ENCODE results near the gene AK6.
"Not testable (repeated sequence)": the region's sequence is repeated elsewhere in the genome, so short reads cannot be mapped to it uniquely, and the experiment has no call there.

The AK6 gene

DNA sequence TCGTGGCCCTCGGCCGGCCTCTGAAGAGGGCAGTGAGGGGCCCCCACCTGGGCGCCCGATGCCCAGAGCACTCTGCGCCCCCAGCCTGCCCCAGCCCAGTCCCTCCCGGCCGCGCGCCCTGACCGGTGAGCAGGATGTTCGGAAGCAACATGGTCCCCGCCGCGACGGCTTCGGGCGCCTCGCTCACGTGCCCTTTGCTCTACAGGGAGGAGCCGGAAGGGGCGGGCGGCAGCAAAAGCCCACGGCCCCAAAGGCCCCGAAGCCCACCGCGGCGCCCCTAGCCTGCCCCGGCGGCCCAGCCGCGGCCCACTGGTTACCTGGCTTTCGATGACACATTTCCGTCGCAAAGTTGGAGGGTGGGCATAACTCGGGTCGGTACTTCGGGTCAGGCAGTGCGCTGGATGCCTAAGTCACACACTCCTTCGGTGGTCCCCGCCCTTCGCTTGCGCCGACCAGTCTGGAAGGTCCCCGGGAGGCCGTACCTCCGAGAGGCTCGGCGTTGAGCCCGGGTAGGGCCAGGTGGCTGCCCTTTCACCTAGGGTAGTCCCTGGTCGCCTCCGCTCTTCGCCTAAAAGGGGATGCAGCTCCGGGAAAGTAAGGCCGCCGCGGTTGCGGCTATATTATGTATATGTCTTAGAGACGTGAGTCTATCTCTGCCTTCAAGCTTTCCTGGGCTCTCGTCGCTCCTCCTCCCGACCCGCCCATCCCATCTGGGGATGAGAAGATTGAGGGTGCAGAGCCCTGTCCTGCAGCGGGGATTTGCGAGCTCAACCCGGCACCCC lies at the start of gene AK6, which contains the start of the genes RAD17 and TAF9:
TSS of gene AK6 (minus strand) at position 181 of the 782 bp plus-strand sequence. CDS start at position 151, 30 bp downstream.
TSS of gene RAD17 (plus strand) at position 479 of the 782 bp plus-strand sequence. CDS start 2,391 bp downstream, outside the sequence.
TSS of gene TAF9 (minus strand) at position 181 of the 782 bp plus-strand sequence. CDS start 3,783 bp downstream, outside the sequence.
- peak; percentile 91 for DNase-seq

DNA sequence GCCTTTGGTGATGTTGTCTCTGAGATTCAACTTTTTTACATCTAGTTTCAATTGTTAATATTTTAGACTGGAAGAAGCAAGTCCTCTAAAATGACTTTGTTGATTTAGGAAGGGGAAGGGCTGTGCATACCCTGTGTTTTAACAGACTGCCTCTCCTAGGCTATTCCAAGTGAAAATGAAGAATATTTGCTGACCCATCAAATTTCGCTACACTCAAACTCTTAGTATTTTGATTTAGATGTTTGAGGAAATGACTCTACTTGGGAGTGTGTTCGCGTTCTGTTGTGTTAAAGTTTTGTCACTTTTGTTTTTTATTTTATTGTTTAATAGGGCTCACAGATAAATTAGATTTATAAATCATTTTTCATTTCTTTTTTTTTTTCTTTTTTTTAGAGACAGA lies 49.2 kb upstream of the AK6 start:
- DNase-seq = no peak

- DNase-seq = no peak
Measured at GRCh38 chr5:69416699-69417098, 47.4 kb upstream of the AK6 start.

DNA sequence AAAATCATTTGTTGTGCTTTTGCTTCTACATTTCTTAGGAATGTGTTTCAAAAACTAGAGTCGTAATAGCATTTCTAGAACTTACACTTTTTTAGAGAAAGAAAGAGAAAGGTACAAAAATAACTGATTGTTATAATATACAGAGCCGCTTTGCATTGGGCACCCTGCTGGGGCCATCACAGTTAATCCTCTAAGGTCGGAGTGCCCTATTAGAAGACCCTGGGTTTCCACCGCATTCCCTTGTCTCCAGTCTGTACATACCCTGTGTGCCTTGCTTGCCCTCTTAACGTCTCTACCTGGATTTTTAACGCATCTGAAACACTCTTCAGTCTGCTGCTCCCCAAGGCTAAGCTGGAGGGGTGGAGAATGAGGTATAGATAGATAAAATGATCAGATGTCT lies 46.9 kb upstream of the AK6 start:
- no peak for DNase-seq

- DNase-seq = no peak
Measured at GRCh38 chr5:69415584-69415958, 46.3 kb upstream of the AK6 start.

GRCh38 chr5:69414885-69415583 lies 45.7 kb upstream of the AK6 start, which contains the start of gene MARVELD2:
MARVELD2 (plus strand) TSS chr5:69415116; CDS start chr5:69419386, 4,270 bp downstream.
- peak; percentile 26 for DNase-seq

DNA sequence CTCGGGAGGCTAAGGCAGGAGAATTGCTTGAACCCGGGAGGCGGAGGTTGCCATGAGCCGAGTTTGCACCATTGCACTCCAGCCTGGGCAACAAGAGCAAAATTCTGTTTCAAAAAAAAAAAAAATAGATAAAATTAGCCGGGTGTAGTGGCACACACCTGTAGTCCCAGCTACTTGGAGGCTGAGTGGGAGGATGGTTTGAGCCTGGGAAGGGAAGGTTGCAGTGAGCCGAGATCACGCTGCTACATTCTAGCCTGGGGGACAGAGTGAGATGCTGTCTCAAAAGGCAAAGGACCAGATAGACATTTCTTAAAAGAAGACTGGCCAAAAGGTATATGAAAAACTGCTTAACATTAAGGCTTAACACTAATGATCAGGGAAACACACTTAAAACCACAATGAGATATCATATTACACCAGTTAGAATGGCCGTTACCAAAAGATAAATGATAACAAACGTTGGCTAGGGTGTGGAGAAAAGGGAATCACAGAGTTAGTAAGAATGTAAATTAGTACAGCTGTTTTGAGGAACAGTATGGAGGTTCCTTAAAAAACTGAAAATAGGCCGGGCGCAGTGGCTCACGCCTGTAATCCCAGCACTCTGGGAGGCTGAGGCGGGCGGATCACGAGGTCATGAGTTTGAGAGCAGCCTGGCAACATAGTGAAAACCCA lies 35.5 kb upstream of the AK6 start:
- DNase-seq = no peak

DNA sequence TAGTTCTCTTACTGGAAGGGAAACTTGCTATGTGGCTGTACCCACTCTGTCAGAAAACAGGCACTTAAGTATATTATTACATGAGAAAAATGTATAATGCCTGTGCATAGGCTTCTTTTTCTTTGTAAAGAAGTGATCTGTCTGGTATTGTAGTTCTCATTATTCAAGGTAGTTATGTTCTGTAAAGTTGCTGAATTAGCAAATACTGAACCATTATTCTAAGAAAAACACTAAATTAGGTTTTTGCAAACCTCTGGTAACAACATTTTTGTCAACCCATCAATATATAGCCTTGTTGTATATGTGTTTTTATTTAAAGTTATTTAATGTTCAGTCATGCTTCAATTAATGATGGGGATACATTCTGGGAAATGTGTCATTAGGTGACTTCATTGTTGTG lies 9.1 kb upstream of the AK6 start:
- no peak for DNase-seq

GRCh38 chr5:69374911-69375446 lies 5.7 kb upstream of the AK6 start:
- no peak for DNase-seq

DNA sequence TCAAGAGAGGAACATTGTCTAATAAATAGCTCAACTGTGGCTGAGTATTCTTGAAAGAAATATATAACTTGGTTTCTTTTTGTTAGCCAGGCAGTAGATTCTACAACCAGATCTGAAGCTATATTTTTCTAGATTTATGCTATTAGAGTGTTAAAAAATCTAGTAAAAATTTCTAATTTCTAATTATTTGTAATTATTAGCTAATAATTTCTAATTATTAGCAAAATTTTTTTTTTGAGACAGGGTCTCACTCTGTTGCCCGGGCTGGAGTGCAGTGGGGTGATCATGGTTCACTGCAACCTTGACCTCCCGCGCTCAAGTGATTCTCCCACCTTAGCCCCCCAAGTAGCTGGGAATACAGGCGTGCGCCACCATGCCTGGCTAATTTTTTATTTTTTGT lies 3.1 kb upstream of the AK6 start:
- DNase-seq = no peak

DNA sequence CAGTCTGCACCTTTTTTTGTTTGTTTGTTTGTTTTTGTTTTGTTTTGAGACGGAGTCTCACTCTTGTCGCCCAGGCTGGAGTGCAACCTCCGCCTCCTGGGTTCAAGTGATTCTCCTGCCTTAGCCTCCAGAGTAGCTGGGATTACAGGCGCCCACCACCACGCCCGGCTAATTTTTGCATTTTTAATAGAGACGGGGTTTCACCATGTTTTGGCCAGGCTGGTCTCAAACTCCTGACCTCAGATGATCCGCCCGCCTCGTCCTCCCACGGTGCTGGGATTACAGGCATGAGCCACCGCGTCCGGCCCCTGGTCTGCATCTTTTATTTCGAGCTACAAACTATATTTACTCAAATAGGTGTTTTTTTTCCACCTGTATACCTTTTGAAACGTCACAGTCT lies 1.0 kb upstream of the AK6 start:
- not testable (repeated sequence) for DNase-seq

GRCh38 chr5:69368458-69369339 lies 621 bp downstream of the AK6 start:
- no peak for DNase-seq

GRCh38 chr5:69367697-69368279 lies 1.5 kb downstream of the AK6 start:
- no peak for DNase-seq

GRCh38 chr5:69364850-69365249 lies 4.5 kb downstream of the AK6 start:
- DNase-seq = peak; percentile 12

- no peak for DNase-seq
Measured at GRCh38 chr5:69364414-69364813, 4.9 kb downstream of the AK6 start.

DNA sequence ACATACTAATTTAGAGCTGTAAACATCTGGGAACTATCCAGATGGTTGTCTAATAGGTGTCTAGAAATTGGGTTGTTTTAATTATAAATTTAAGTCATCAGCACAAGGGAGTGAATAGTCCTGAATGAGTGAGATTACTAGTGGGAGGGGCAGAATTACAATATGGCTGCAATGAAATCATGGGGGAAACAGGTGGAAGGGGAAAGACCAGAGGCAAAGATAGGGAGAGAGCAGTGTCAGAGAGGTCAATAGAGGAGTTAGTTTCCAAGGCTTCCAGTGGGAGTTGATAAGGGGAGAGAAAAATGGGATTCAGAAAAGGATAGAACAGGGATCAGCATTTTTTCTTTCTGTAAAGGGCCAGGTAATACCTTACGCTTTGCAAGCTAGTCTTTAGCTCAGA lies 8.9 kb downstream of the AK6 start:
- DNase-seq = no peak

GRCh38 chr5:69359699-69360098 lies 9.6 kb downstream of the AK6 start:
- no peak for DNase-seq

GRCh38 chr5:69350664-69351063 lies 18.7 kb downstream of the AK6 start:
- DNase-seq = no peak

DNA sequence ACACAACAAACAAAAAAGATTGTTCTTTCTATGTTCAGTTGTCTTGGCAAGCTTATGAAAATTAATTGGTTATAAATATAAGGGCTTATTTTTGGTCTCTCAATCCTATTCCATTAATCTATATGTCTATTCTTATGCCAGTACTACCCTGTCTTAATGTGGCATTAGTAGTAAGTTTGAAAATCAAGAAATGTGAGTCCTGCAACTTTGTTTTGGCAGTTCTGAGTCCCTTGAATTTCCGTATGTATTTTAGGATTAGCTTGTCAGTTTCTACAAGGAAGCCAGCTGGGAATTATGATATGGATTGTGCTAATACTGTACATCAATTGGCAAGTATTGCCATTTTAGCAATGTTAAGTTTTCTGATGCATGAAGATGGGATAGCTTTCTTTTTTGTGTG lies 26.2 kb downstream of the AK6 start:
- DNase-seq = no peak

DNA sequence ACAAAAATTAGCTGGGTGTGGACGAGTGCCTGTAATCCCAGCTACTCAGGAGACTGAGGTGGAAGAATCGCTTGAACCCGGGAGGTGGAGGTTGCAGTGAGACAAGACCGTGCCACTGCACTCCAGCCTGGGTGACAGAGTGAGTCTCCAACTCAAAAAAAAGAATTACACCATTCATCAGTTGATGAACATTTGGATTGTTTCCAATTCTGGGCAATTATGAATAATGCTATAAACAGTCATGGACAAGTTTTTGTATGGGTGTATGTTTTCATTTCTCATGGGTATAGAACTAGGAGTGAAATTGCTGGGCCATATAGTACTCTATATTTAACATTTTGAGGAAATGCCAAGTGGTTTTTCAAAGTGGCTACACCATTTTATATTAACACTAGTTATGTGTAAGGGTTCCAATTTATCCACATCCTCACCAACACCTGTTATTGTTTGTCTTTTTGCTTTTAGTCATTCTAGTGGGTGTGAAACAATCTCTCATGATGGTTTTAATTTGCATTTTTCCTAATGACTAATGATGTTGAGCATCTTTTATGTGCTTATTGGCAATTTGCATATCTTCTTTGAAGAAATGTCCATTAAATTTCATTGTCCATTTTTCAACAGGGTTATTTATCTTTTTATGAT lies 27.7 kb downstream of the AK6 start:
- peak; percentile 23 for DNase-seq

GRCh38 chr5:69335341-69335935 lies 33.9 kb downstream of the AK6 start:
- no peak for DNase-seq

All from fibroblast of skin of right biceps (primary cell).